HG02970 (cell line): ENCODE results near the gene GPATCH1.
"Not testable (repeated sequence)": the region's sequence is repeated elsewhere in the genome, so short reads cannot be mapped to it uniquely, and the experiment has no call there.

Experiments used
- ATAC-seq: cut with Tn5 transposase; IDR thresholded peaks from one replicate; pipeline ENCODE4 v1.9.1; 2021; ENCODE audit warnings: mild to moderate bottlenecking, moderate library complexity, moderate number of reproducible peaks; ENCODE audit not compliant: unreplicated experiment, low FRiP score

The GPATCH1 gene

GRCh38 chr19:33111587-33111986 is 30.6 kb downstream of the GPATCH1 start:
- ATAC-seq, result no peak

- ATAC-seq, result no peak
These were observed 33.3 kb downstream of the GPATCH1 start for GRCh38 chr19:33114312-33114711.

GRCh38 chr19:33117501-33117900 is 36.5 kb downstream of the GPATCH1 start:
- ATAC-seq, result no peak

GRCh38 chr19:33118643-33119042 is 37.7 kb downstream of the GPATCH1 start:
- no peak for ATAC-seq

GRCh38 chr19:33124207-33125098 is 43.5 kb downstream of the GPATCH1 start:
- no peak for ATAC-seq

GRCh38 chr19:33125929-33126388 is 45.0 kb downstream of the GPATCH1 start:
- no peak for ATAC-seq

- ATAC-seq, result not testable (repeated sequence)
These were observed 45.7 kb downstream of the GPATCH1 start for GRCh38 chr19:33126712-33127111.

- ATAC-seq, result no peak
These were observed 48.9 kb downstream of the GPATCH1 start for GRCh38 chr19:33129901-33130300.

GRCh38 chr19:33130433-33130832 is 49.5 kb downstream of the GPATCH1 start:
- ATAC-seq, result no peak

GRCh38 chr19:33132021-33132420 is 51.0 kb downstream of the GPATCH1 start, which contains the start of gene WDR88:
WDR88 (plus strand) TSS chr19:33132114; CDS start chr19:33132170, 56 bp downstream.
- no peak for ATAC-seq

- ATAC-seq, result no peak
These were observed 51.4 kb downstream of the GPATCH1 start for GRCh38 chr19:33132425-33132824.

GRCh38 chr19:33133438-33134031 is 52.6 kb downstream of the GPATCH1 start:
- no peak for ATAC-seq

- no peak for ATAC-seq
These were observed 53.6 kb downstream of the GPATCH1 start for GRCh38 chr19:33134571-33135041.

- no peak for ATAC-seq
These were observed 58.2 kb downstream of the GPATCH1 start for GRCh38 chr19:33139165-33139564.

- peak; percentile 80 for ATAC-seq
These were observed 63.0 kb downstream of the GPATCH1 start for GRCh38 chr19:33143897-33144405.

- ATAC-seq, result no peak
These were observed 65.2 kb downstream of the GPATCH1 start for GRCh38 chr19:33146209-33146608.

- no peak for ATAC-seq
These were observed 66.6 kb downstream of the GPATCH1 start for GRCh38 chr19:33147538-33147937.

- ATAC-seq, result no peak
These were observed 70.0 kb downstream of the GPATCH1 start for GRCh38 chr19:33150852-33151518.

- ATAC-seq, result no peak
These were observed 71.2 kb downstream of the GPATCH1 start for GRCh38 chr19:33152176-33152575.

GRCh38 chr19:33152625-33153024 is 71.6 kb downstream of the GPATCH1 start:
- ATAC-seq, result not testable (repeated sequence)

GRCh38 chr19:33154313-33154712 is 73.3 kb downstream of the GPATCH1 start:
- not testable (repeated sequence) for ATAC-seq
